Activated CD8-positive, alpha-beta memory T cell treated with anti-CD3 and anti-CD28 coated beads, Interleukin-2, amount 50 U/mL, for 24 hours (primary cell): ENCODE measurements around the gene CLEC4M.
"Not testable (repeated sequence)": the region's sequence is repeated elsewhere in the genome, so short reads cannot be mapped to it uniquely, and the experiment has no call there.

ENCODE experiments used
- DNase-seq: peaks from one replicate; pipeline ENCODE4 v3.0.0-alpha.2; 2020; ENCODE audit errors: extremely low read depth

CLEC4M gene

DNA sequence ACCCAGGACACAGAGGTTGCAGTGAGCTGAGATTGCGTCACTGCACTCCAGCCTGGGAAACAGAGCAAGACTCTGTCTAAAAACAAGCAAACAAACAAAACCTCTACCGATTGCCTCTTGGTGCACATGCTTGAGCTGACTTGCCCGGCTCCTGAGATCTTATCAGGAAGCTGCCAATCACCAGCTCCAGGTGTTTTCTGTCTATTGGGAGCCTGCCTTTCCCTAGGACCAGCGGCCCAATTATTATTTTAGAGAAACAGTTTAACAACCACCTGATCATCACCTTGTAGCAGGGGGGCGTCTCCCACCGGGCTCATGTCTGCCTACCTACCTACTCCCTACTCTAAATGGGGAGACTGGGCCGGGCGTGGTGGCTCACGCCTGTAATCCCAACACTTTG is 10.8 kb downstream of the CLEC4M start:
- no peak for DNase-seq

DNA sequence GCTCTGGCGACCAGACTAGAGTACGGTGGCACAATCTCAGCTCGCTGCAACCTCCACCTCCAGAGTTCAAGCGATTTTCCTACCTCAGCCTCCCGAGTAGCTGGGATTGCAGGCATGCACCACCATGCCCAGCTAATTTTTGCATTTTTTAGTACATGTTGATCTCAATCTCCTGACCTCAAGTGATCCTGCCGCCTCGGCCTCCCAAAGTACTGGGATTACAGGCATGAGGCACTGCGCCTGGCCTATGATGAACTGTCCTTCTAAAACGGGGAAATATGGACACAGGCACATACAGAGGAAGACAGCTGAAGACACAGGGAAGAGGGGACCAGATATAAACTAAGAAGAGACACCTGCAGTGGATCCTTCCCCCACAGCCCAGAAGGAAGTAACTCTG is 12.7 kb downstream of the CLEC4M start:
- DNase-seq: no peak

DNA sequence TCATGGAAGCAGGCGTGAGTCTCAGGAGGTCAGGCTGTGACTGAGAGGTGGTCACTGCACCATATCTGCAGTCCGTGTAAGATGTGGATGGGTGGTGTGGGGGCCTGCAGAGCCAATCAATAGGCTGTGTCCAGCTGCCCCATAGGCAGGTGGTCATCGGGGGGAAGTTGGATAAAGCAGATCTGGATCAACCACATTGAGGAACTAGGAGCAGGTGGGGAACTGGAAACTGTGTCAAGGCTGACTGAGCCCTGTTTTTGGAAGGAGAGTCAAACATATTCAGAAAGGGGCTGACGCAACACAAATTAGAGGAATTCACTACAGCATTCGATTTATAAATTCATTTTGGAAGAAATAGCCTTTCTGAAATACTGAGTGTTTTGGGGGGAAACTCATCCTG is 15.0 kb downstream of the CLEC4M start:
- DNase-seq: no peak

DNA sequence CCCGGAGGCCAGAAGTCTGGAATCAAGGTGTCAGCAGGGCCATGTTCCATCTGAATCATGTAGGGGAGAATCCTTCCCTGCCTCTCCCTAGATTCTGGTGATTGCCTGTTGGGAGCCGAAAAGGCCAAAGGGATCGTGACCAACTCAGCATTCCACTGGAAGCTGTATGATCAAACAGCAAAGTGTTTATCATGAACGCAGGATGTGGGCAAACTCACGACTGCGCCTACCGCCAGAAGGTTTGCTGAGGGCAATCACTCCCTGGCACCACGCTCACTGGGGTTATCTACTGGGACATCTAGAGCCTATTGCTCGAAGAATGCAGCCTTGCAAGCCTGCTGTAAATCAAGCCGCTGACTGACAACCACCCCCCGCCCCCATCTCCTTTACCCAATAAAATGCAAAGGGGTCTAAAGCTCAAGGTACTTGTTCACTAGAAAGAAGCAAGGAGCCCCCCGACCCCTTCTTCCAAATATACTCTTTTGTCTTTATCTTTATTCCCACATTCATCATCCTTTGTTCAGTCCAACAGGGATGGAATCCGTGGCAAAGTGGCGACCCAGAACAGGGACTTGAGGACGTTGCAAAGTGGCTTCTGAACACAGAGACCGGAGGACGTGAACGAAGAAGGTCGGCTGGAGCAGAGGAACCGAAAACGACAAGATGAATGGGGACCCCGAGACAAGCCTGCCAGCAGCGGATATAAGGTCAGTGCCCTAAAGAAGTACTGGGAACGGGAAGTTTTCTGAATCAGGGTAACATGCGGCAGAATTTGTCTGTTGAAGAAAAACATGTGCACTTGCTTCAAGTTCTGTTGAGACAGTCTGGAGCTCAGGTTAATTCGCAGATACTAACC is 16.8 kb downstream of the CLEC4M start:
- no peak for DNase-seq

DNA sequence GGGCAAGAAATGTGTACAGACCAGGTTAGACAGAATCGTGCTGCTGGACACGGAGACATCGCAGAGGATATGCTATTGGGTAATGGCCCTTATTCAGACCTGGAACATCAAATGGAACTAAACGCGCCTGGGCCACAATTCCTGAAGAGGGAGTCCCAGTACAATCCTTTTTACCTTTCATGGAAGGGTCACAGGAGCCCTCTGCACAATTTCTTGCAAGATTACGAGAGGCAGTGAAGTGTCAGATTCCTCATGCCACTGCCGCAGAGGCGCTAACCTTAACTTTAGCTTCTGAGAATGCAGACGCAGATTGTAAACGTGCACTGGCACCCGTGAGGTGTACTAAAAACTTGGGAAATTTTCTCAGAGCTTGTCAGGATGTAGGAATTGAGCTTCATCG is 18.1 kb downstream of the CLEC4M start:
- no peak for DNase-seq

DNA sequence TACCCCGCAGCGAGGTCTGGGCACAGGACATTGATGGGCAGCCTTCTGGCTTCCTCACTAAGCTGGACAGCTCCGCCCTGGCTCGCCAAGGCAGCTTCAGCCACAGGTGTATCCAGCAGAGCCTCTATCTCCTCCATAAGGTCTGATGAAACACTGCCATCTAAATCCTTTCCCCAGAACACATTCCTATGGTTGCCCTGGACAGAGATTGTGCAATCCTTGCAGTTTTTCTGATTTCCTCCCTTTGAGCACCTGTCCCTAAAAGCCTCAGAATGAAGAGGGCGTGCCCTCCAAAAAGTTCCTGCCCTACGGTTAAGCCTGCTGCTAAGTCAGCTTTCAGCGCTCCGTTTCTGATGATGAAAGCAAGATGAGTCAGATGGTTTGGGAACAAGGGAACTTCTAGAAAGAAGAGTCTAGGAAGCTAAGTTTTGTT is 21.0 kb downstream of the CLEC4M start:
- no peak for DNase-seq

DNA sequence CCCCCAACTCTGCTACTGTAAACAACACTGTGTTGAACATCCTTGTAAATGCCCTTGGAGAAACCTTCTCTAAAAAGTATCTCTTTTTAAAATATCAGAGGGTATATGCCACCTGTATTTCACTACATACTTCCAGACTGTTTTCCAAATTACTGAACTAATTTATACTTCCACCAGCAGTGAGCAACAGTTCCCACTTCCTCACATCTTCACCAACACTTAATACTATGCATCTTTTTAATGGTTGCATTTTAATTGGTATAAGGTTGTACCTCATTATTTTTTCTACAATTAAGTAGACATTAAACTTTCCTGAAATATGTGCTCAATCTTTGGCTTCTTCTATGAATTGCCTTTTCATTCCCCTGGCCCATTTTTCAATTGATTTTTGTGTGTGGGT is 21.8 kb downstream of the CLEC4M start:
- DNase-seq: no peak

DNA sequence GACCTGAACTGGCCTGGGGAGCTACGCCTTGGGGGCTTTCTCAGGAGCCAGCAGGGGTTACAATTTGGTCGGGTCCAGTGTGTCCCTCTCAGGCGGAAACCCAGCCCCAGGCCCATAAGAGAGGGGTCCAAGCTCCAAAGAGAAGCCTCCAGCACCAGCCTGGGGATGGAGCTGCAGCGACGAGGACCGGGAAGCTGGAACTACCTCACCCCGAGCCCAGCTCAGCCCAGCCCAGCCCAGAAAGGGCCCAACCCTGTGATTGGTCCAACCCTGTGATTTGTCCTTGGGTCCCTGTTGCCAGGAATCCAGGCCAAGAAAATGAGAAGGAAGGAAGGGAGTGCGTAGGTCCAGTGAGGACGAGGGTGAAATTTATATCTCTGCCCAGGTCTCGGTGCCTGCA is 24.1 kb downstream of the CLEC4M start:
- no peak for DNase-seq

DNA sequence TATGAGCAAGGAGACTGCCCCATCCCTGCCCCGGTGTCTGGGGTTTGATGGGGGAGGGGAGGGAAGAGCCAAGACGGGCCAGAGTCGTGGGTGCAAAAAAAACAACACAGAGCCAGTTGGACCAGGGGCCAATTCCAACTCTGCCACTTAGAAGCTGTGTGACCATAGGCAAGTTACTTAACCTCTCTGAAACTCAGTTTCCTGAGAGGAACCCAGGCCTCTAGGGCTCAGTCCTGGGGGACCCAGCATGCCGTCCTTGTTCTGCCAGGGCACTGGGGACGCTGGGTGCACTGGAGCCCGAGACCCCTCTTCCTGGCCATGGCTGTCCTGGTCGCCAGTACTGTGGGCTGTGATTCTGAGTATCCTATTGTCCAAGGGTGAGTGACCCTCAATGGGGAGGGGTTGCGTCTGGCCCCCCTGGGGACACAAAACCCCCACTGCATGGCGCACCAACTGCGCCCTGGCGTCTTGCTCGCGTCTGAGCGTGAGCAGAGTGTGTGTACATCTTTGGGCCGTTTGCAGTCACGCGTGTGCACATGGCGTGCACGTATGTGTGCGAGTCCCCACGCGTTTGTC is 24.6 kb downstream of the CLEC4M start:
- DNase-seq: no peak

DNA sequence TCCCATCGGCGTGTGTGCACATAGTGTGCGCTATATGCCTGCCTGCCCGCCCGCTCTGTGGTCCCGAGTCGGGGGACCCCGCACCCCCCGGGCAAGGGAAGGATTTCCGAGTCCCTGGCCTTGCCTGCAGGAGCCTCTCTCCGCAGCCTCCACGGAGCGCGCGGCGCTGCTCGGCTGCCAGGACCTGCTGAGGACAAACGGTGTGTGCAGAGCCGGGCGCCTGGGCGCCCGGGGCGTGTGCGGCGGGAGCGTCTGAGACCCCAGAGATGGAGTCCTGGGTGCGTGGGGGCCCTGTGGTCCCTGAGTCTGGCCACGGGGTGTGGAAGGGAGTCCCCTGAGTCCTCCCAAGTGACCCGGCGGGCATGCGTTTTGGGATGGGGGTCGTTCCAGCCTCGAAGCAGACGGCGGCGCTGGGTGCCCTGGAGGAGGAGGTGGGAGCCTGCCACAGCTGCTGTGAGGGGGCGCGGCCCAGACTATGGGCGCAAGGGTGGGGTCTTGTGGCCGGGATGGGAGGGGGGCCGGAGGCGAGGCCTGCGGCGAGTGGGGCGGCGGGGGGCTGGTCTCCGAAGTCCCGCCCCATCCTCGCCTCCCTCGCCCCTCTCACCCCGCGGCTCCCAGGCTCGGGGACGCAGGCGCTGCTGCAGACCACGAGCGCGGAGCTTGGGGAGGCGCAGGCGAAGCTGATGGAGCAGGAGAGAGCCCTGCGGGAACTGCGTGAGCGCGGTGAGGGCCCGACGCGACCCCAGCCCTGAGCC is 25.3 kb downstream of the CLEC4M start:
- DNase-seq: no peak

DNA sequence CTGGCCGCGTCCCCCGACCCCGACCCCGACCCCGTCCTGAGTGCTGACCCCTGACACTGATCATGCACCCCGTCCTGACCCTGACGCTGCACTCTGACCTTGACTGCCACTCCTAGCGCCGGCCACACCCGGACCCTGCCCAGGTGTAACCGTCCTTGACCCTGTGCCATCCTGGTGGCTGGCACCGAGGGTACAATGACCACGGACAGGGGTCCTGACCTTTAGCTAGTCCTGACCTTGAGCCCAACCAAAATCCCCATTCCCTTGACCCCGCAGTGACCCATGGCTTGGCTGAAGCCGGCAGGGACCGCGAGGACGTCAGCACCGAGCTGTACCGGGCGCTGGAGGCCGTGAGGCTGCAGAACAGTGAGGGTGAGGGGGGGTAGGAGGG is 25.9 kb downstream of the CLEC4M start:
- DNase-seq: no peak

DNA sequence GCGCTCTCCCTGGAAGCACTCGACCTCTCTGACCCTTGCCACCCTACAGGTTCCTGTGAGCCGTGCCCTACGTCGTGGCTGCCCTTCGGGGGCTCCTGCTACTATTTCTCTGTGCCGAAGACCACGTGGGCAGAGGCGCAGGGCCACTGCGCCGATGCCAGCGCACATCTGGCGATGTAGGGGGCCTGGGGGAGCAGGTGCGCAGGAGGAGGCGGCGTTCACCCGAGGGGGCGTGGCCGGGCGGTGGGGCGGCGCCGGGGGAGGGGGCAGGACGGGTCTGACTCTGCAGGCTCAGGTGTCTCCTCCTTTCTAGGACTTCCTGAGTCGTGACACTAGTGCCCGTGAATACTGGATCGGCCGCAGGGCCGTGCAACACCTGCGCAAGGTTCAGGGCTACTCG is 26.4 kb downstream of the CLEC4M start:
- DNase-seq: no peak

DNA sequence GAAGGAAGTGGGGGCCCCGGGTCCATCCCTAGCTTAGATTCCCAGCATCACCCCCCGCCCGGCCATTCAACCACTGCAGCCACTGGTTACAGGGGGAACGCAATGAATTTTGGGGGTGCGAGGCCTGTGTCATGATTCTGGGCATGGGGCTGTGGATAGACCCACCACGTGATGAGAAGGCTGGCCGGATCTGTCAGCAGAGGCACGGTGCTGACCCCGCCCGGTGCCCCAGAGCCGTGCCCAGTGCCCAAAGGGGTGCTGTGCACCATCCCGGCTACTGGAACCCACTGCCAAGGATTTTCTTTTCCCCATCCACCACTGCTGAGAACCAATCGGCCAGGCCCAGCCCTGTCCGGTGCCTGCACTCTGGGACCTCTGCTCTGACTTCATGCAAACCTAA is 27.4 kb downstream of the CLEC4M start:
- no peak for DNase-seq

DNA sequence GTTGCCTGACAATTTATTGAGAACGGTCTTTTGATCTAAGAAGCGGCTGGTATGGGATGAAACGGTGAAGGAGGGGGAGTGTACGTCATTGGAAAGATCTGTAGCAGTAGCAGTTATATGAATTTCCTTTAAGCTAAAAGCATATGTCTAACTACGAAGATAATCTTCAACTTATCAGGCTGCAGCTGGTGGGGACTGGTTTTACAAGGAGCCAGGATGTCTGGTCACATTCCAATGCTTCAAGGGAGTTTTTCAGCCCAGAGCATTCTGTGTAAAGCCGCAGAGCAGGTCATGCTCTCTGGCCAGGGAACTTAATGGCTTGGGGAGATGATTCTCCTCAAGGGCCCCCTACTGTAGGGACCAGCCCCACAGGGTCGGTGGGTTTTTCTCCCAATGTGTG is 29.2 kb downstream of the CLEC4M start:
- no peak for DNase-seq

DNA sequence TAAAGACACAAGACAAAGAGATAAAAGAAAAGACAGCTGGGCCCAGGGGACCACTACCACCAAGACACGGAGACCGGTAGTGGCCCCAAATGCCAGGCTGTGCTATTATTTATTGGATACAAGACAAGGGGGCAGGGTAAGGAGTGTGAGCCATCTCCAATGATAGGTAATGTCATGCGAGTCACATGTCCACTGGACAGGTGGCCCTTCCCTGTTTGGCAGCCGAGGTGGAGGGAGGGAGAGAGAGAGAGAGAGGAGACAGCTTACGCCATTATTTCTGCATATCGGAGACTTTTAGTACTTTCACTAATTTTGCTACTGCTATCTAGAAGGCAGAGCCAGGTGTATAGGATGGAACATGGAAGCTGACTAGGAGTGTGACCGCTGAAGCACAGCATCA is 29.7 kb downstream of the CLEC4M start:
- not testable (repeated sequence) for DNase-seq

DNA sequence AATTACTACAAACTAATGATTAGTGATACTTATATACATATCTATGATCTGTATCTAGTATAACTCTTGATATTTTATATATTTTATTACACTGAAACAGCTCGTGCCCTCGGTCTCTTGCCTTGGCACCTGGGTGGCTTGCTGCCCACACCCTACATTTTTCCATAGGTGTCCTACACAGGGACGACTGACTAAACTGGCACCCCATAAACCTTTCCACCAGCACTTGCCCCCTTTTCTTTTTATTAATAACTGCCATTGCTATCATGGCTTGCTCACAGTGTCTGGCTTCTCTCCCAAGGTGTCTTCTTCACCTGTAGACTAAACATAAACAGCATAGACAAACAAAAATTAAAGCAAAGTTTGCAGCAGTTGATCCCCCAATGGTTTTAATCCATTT is 30.4 kb downstream of the CLEC4M start:
- DNase-seq: no peak

DNA sequence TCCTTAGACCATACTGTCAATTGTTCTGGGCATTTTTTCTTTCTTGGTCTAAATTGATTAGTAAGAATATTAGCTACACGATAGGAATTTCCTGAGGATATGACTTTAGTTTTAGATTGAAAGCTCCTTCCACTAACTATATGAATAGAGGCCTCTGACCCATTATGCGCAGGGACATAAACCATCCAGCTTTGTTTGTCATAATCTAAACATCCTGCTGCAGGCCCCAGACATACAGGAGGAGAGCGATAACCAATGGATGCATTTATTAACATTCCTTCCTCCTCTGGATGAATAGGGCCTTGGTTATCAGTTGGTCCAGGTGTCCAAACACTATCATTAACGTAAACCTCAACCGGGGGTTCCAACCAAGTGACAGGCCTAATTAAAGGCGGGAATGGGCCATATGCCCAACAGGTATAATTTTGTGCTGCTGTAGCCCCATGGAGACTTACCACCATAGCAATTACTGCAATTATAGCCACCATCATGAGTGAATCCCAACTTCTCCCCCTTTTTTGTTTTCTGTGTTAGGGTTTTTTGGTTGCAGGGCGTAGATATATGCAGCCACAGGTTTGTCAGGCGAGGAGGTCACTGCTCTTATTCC is 32.6 kb downstream of the CLEC4M start:
- DNase-seq: no peak

DNA sequence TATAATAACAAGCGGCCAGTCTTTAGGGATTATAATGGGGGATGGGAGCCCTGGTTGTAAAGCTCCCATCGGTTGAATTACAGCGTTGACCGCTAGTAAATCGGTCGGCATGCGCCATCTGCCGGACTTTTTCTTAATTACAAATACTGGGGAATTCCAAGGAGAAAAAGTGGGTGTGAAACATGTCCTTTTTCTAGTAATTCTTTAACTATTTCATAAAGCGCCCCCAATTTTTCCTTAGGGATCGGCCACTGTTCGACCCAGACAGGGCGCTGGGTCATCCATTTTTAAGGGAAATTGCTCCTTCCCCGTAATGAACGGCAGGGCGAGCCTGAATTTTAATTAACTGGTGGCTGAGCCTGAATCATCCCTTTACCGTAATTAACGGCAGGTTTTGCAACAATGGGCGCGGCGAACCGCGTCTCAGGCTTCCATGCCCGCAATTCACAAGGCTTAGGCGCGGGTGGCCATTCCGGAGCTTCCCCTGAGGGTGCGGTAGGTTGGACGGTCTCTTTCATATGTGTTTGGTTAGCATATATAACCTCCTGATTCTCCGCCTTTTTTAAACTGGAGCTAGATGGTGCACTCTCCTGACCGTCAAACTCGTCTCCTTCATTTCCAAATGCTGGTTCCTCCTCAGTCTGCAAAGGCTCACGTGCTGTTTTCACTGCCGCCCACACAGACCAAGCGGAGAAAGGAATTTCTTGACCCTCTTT is 36.8 kb downstream of the CLEC4M start:
- DNase-seq: no peak

DNA sequence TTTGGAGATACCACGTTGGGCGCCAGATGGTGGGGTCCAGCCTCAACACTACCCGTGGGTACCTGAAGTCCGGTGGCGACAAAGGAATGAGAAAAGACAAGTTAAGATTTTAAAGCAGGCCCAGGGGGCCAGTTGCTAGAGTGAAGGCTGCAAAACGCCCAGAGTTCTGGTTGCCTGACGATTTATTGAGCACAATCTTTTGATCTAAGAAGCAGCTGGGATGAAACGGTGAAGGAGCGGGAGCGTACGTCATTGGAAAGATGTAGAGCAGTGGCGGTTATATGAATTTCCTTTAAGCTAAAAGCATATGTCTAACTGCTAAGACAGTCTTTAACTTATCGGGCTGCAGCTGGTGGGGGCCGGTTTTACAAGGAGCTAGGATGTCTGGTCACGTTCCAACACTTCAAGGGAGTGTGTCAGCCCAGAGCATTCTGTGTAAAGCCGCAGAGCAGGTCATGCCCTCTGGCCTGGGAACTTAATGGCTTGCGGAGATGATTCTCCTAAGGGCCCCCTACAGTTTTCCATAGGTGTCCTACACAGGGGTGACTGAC is 38.1 kb downstream of the CLEC4M start:
- DNase-seq: no peak

DNA sequence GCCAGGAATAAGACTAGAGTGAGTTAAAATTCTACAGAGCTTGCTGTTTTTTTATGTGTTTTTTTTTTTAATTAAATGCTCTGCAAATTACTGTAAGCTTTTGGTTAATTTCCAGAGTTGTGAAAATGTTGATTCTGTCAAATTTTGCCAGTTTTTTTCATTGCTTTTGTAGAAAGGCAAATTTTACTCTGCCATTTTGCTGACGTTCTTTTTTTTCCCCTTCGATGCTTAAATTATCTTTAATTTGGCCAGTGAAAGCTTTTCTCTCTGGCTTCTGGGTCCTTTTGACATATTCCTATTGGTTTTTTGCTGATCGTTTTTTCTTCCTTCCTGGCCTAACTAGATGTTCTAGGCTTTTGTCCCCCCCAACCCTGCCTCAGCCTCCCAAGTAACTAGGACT is 43.2 kb downstream of the CLEC4M start:
- no peak for DNase-seq

DNA sequence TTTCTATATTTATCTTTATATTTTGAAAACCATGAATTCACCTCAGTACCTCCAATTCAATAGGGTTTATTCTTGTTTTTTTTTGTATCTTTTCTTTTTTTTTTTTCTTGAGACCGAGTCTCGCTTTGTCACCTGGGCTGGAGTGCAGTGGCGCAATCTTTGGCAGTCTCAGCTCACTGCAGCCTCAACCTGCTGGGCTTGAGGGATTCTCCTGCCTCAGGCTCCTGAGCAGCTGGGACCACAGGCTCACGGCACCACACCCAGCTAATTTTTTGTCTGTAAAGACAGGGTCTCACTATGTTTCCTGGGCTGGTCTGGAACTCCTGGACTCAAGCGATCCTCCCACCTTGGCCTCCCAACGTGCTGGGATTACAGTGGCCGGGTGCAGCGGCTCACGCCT is 43.8 kb downstream of the CLEC4M start:
- no peak for DNase-seq

DNA sequence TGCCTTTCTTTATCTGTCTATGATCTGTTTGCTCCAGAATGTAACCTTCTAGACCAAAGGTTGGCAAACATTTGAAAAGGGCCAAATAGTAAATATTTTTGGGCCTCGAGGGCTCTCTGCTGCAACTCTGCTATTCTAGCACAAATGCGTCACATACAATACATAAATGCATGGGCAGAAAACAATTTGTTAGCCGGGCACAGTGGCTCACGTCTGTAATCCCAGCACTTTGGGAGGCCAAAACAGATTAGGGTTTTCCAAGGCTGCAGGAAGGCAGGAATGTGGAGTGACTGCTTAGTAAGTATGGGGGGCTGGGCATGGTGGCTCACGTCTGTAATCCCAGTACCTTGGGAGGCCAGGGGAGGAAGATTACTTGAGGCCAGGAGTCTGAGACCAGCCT is 45.1 kb downstream of the CLEC4M start:
- no peak for DNase-seq
